DND-41 (cell line): Measurements from ENCODE around the gene PTPRN2.

ENCODE experiments used
- ATAC-seq: fragments of 200-7000 bp; cut with Tn5 transposase; 3 replicates; pipeline ENCODE4 v1.9.1; 2021; ENCODE audit warnings: low read depth; ENCODE audit not compliant: insufficient read depth
- DNase-seq: peaks from one replicate; pipeline ENCODE4 v3.0.0-alpha.2; 2020
- H2AFZ ChIP-seq: 2 replicates; pipeline ENCODE4 v1.6.0; 2012; ENCODE audit warnings: low read depth, low read length
- H3K27ac ChIP-seq: 2 replicates; pipeline ENCODE4 v1.5.1; 2012; ENCODE audit warnings: low read length, inconsistent platforms
- H3K27me3 ChIP-seq: fragments of 200-600 bp; sonication (generic); 2 replicates; pipeline ENCODE4 v1.6.0; 2012; ENCODE audit warnings: low read length, mild to moderate bottlenecking, inconsistent platforms; ENCODE audit not compliant: insufficient read depth, poor library complexity
- H3K36me3 ChIP-seq: 2 replicates; pipeline ENCODE4 v1.5.1; 2012; ENCODE audit warnings: low read length, inconsistent platforms; ENCODE audit not compliant: insufficient read depth
- H3K4me1 ChIP-seq: 2 replicates; pipeline ENCODE4 v1.5.1; 2012; ENCODE audit warnings: mild to moderate bottlenecking, low read length; ENCODE audit not compliant: insufficient read depth
- H3K4me2 ChIP-seq: 2 replicates; pipeline ENCODE4 v1.6.0; 2012; ENCODE audit warnings: mild to moderate bottlenecking, moderate library complexity, low read length, inconsistent platforms; ENCODE audit not compliant: insufficient read depth
- H3K4me3 ChIP-seq, 2 experiments: fragments of 200-600 bp in 1 of 2; shearing (Covaris generic) in 1 of 2; 2 replicates each; pipeline ENCODE4 v1.5.1; 2012 to 2016; ENCODE audit warnings: inconsistent platforms in 2 of 2, low read length in 2 of 2, mild to moderate bottlenecking in 2 of 2, low read depth in 1 of 2, moderate library complexity in 1 of 2
- H3K79me2 ChIP-seq: 2 replicates; pipeline ENCODE4 v1.6.0; 2012; ENCODE audit warnings: low read length, inconsistent platforms; ENCODE audit not compliant: insufficient read depth
- H3K9ac ChIP-seq: 2 replicates; pipeline ENCODE4 v1.6.0; 2012; ENCODE audit warnings: low read depth, mild to moderate bottlenecking, inconsistent platforms, low read length, moderate library complexity
- H3K9me3 ChIP-seq: 2 replicates; pipeline ENCODE4 v1.5.1; 2012; ENCODE audit warnings: low read length, moderate library complexity, mild to moderate bottlenecking, inconsistent platforms; ENCODE audit not compliant: insufficient read depth, severe bottlenecking
- H4K20me1 ChIP-seq: 2 replicates; pipeline ENCODE4 v1.6.0; 2012; ENCODE audit warnings: low read length; ENCODE audit not compliant: insufficient read depth
- CTCF ChIP-seq: IDR thresholded peaks from 2 replicates; pipeline ENCODE4 v1.5.1; 2012; ENCODE audit warnings: borderline replicate concordance, low read length, moderate library complexity, mild to moderate bottlenecking; ENCODE audit not compliant: poor library complexity, severe bottlenecking; ENCODE audit errors: extremely low read depth
- EZH2 ChIP-seq: IDR thresholded peaks from 3 replicates; pipeline ENCODE4 v1.6.1; 2012; ENCODE audit warnings: borderline replicate concordance, low read depth, mild to moderate bottlenecking, moderate library complexity, low read length, inconsistent platforms; ENCODE audit not compliant: severe bottlenecking

The PTPRN2 gene

GRCh38 chr7:157657741-157658740 lies 929.6 kb downstream of the PTPRN2 start:
- peaks cover 53% of the 10 kb centered on the region for H3K36me3 ChIP-seq
- no peak overlapping the region for H2AFZ ChIP-seq
- H3K27ac ChIP-seq: peak overlapping the region; percentile 60
- no peak overlapping the region for H3K9ac ChIP-seq
- peaks cover 84% of the 10 kb centered on the region for H3K79me2 ChIP-seq
- no peak overlapping the region for H3K4me3 ChIP-seq
- H3K4me2 ChIP-seq: no peak overlapping the region
- no peak for TF ChIP-seq CTCF
- no peak for TF ChIP-seq EZH2
- H3K9me3 ChIP-seq: no peaks in the 10 kb centered on the region
- H3K4me1 ChIP-seq: peaks cover 45% of the 10 kb centered on the region
- H3K27me3 ChIP-seq: no peaks in the 10 kb centered on the region
- DNase-seq: no peak
- no peak for ATAC-seq
- peaks cover 32% of the 10 kb centered on the region for H4K20me1 ChIP-seq

GRCh38 chr7:157656195-157656769 lies 931.3 kb downstream of the PTPRN2 start:
- no peak overlapping the region for H3K4me2 ChIP-seq
- H3K4me1 ChIP-seq: peaks cover 27% of the 10 kb centered on the region
- H3K27ac ChIP-seq: peak overlapping the region; percentile 35
- no peaks in the 10 kb centered on the region for H3K9me3 ChIP-seq
- no peak overlapping the region for H3K4me3 ChIP-seq
- no peak for TF ChIP-seq EZH2
- peak; percentile 28 for TF ChIP-seq CTCF
- H3K9ac ChIP-seq: no peak overlapping the region
- peaks cover 56% of the 10 kb centered on the region for H3K36me3 ChIP-seq
- peaks cover 33% of the 10 kb centered on the region for H4K20me1 ChIP-seq
- H3K27me3 ChIP-seq: no peaks in the 10 kb centered on the region
- H2AFZ ChIP-seq: no peak overlapping the region
- peaks cover 80% of the 10 kb centered on the region for H3K79me2 ChIP-seq
- ATAC-seq: no peak
- DNase-seq: no peak

GRCh38 chr7:157654350-157654749 lies 933.3 kb downstream of the PTPRN2 start:
- Histone ChIP-seq H4K20me1 (peaks cover 39% of the 10 kb centered on the region), H3K79me2 (peaks cover 75% of the 10 kb centered on the region), H3K36me3 (peaks cover 75% of the 10 kb centered on the region), H3K9me3 (no peaks in the 10 kb centered on the region), H3K4me1 (peaks cover 10% of the 10 kb centered on the region), H3K4me3 (no peak overlapping the region), H3K27me3 (no peaks in the 10 kb centered on the region), H2AFZ (no peak overlapping the region), H3K27ac (peak overlapping the region; percentile 15), H3K4me2 (no peak overlapping the region), H3K9ac (no peak overlapping the region)
- ATAC-seq (no peak), DNase-seq (no peak)
- TF ChIP-seq CTCF (no peak), EZH2 (no peak)
